ENCODE data around the gene PTCHD4. TPM values are rescaled to one million over a fixed set of nuclear protein-coding genes. Genes with fewer than 3 reads are reported as not detected.
A peak's percentile ranks its signal among the peaks of the same experiment; 100 is the strongest.

Gene PTCHD4
- total and polyA plus RNA-seq, 2 of the 13 experiments (the other 11 are each of a cell fraction or from before 2014, with no cell fraction given), result 28.4 to 32.9 TPM

GRCh38 chr6:48111143-48111506, at the start of gene PTCHD4 (continued):
- TF ChIP-seq HMGXB4 (CRISPR knock-in tag; IDR thresholded peaks at IDR 0.05; ENCODE audit: borderline replicate concordance in 1 of 2, low read depth in 1 of 2) (no peak; a peak in 2 of 4 replicates), HBP1 (CRISPR knock-in tag; IDR thresholded peaks at IDR 0.05; ENCODE audit: low read depth) (peak; percentile 81; the same call in 1 of the 2 replicates), KLF16 (CRISPR knock-in tag; IDR thresholded peaks at IDR 0.05) (peak in 1 of 2 experiments; percentile 37; a peak in 1 of 4 replicates), AHR (CRISPR knock-in tag; IDR thresholded peaks at IDR 0.05) (no peak), CCDC6 (CRISPR knock-in tag; IDR thresholded peaks at IDR 0.05) (no peak), KLF13 (CRISPR knock-in tag; IDR thresholded peaks at IDR 0.05) (no peak), KMT2B (CRISPR knock-in tag; IDR thresholded peaks at IDR 0.05) (0 out of 2 replicates have a peak, but pooled peaks have one; percentile 19), HMG20B (CRISPR knock-in tag; conservative IDR thresholded peaks at IDR 0.05) (0 out of 2 replicates have a peak, but pooled peaks have one; percentile 46), NPAS2 (CRISPR knock-in tag; IDR thresholded peaks at IDR 0.05; ENCODE audit: borderline replicate concordance) (no peak), EHMT2 (IDR thresholded peaks at IDR 0.05; ENCODE audit: borderline replicate concordance, low read depth, low read length) (no peak), KLF6 (CRISPR knock-in tag; IDR thresholded peaks at IDR 0.05) (0 out of 2 replicates have a peak, but pooled peaks have one; percentile 19), ZBTB49 (CRISPR knock-in tag; IDR thresholded peaks at IDR 0.05; ENCODE audit: borderline replicate concordance) (peak; percentile 61; the same call in 1 of the 2 replicates), PAXIP1 (CRISPR knock-in tag; conservative IDR thresholded peaks at IDR 0.05) (peak; percentile 35; the same call in 1 of the 2 replicates), ZSCAN12 (CRISPR knock-in tag; IDR thresholded peaks at IDR 0.05) (no peak), DRAP1 (CRISPR knock-in tag; IDR thresholded peaks at IDR 0.05) (peak; percentile 77), ZNF879 (CRISPR knock-in tag; IDR thresholded peaks at IDR 0.05) (no peak)

Data from HepG2 (cell line).